ENCODE data around the gene CDADC1. TPM values are rescaled to one million over a fixed set of nuclear protein-coding genes. Genes with fewer than 3 reads are reported as not detected.
A peak's percentile ranks its signal among the peaks of the same experiment; 100 is the strongest.

Gene CDADC1
- total and polyA plus RNA-seq, 2 of the 13 experiments (the other 11 are each of a cell fraction or from before 2014, with no cell fraction given) = 2.4 to 9.0 TPM

DNA sequence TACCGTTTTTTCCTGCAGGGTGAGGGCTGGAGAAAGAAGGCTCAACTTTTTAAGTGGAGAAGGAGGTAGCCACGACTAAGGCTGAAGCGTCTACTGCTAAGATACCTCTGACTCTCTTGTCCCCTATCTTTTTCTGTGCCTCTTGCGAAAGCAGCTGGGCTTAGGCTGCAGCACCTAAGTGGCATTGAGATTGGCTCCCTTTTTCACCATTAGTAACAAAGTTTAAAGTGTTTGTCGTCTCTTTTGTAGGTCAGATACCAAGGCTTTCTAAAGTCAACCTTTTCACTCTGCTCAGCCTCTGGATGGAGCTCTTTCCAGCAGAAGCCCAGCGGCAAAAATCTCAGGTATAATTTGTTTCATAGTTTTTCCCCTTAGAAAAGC, 887 bp downstream of the CDADC1 start (continued):
- TF ChIP-seq HNF1A (IDR thresholded peaks at IDR 0.05; ENCODE audit: low read depth) = no peak
- no peak for TF ChIP-seq HNF1A (CRISPR knock-in tag; IDR thresholded peaks at IDR 0.05; ENCODE audit: borderline replicate concordance)
- no peak for TF ChIP-seq MAZ (IDR thresholded peaks at IDR 0.05; ENCODE audit: borderline replicate concordance, low read depth, low read length)
- no peak for TF ChIP-seq MAZ (CRISPR knock-in tag; IDR thresholded peaks at IDR 0.05; ENCODE audit: low read depth)
- TF ChIP-seq STAG1 (CRISPR knock-in tag; IDR thresholded peaks at IDR 0.05) = 0 out of 2 replicates have a peak, but pooled peaks have one; percentile 8
- TF ChIP-seq ZNF343 (CRISPR knock-in tag; IDR thresholded peaks at IDR 0.05) = no peak
- TF ChIP-seq ZSCAN30 (CRISPR knock-in tag; IDR thresholded peaks at IDR 0.05) = no peak
- TF ChIP-seq ZNF724P (CRISPR knock-in tag; IDR thresholded peaks at IDR 0.05; ENCODE audit: borderline replicate concordance) = no peak
- no peak for TF ChIP-seq ZNF605 (CRISPR knock-in tag; IDR thresholded peaks at IDR 0.05)
- TF ChIP-seq ZNF83 (CRISPR knock-in tag; IDR thresholded peaks at IDR 0.05; ENCODE audit: borderline replicate concordance) = no peak
- TF ChIP-seq HMGXB3 (CRISPR knock-in tag; IDR thresholded peaks at IDR 0.05; ENCODE audit: borderline replicate concordance) = no peak
- no peak for TF ChIP-seq THRA (CRISPR knock-in tag; IDR thresholded peaks at IDR 0.05; ENCODE audit: borderline replicate concordance)
- TF ChIP-seq GTF2F1 (IDR thresholded peaks at IDR 0.05; ENCODE audit: low read length) = no peak
- no peak for TF ChIP-seq MIXL1 (CRISPR knock-in tag; IDR thresholded peaks at IDR 0.05)

All from HepG2 (cell line).